ENCODE results near the gene ARID1B.

DNA sequence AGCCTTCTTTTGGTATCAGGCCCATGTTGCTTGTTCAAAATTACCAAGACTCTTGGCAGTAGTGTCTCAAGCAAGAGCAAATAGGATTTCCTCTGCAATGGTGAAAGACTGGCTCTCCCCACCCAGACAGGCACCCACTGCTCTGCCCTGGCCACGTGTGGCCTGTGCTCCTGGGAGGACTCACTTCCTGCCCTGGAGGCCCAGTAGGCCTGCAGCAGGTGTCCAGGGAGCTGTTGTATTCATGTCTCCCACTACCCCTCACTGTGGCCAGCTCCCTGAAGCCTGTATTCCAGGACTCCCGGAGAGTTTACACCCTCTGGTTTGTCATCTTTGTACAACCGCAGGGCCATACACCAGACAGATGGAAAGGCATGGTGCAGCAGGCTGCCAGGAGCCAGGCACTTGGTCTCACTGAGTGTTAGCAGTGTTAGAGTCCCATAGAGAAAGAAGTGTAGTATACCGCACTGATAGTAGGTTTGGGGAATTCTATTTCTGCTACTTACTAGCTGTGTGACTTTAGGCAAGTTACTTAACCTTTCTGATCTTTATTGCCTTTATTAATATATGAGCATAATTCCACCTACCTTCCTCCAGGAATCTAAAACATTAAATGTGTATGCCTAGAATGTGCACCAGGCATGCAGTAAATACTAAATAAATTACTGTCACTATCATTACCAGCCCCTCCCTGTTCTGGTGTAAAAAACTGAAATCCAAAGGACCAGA, 386.4 kb downstream of the ARID1B start:
- TF ChIP-seq, protein P1, sequence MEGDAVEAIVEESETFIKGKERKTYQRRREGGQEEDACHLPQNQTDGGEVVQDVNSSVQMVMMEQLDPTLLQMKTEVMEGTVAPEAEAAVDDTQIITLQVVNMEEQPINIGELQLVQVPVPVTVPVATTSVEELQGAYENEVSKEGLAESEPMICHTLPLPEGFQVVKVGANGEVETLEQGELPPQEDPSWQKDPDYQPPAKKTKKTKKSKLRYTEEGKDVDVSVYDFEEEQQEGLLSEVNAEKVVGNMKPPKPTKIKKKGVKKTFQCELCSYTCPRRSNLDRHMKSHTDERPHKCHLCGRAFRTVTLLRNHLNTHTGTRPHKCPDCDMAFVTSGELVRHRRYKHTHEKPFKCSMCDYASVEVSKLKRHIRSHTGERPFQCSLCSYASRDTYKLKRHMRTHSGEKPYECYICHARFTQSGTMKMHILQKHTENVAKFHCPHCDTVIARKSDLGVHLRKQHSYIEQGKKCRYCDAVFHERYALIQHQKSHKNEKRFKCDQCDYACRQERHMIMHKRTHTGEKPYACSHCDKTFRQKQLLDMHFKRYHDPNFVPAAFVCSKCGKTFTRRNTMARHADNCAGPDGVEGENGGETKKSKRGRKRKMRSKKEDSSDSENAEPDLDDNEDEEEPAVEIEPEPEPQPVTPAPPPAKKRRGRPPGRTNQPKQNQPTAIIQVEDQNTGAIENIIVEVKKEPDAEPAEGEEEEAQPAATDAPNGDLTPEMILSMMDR (IDR thresholded peaks at IDR 0.05; ENCODE audit: low read length), result no peak
- TF ChIP-seq EZH2 (IDR thresholded peaks at IDR 0.05; ENCODE audit: borderline replicate concordance, low read length), result no peak

Data from OCI-LY1 (cell line).